B cell (primary cell): Measurements from ENCODE around the gene CEACAM19.

Source experiments
- EZH2 ChIP-seq: IDR thresholded peaks from 2 replicates; pipeline ENCODE4 v1.6.1; 2012; ENCODE audit warnings: borderline replicate concordance, low read depth, mild to moderate bottlenecking, moderate library complexity, low read length; ENCODE audit not compliant: insufficient read depth, poor library complexity, severe bottlenecking
- TF ChIP-seq, protein P1 (sequence below): fragments of 200-600 bp; IDR thresholded peaks from one replicate; pipeline ENCODE4 v1.8.0; 2022; ENCODE audit warnings: antibody characterized with exemption, mild to moderate bottlenecking

DNA sequence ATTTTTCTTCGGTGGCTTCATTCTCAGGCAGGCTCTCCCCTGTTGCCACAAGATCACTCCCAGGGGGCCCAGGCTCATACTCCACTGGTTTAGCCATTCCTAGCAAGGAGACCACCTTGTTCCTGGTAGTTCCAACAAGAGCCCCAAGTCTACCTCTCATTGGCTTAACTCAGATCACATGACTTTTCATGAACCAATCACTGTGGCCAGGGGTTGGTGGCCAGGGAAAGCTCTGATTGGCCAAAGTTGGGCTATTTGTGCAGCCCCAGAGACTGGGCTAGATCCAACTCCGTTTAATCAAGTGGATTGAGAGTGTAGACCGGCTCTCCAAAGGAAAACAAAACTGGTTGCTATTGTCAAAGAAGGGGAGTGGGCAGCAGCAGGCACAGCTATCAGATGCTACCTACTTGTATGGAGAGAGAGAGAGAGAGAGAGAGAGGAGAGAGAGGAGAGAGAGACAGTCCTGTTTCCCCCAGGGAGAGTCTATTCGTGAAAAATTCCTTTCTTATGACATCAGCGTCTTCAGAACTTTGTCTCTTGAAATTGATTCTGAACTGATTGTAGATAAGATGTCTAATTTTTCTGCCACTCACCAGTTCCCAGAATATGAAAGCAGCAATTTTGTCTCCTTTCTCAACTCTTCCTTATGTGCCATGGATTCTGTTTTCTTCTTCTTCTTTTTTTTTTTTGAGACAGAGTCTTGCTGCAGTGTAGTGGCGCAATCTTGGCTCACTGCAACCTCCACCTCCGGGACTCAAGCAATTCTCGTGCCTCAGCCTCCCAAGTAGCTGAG lies 5.9 kb downstream of the CEACAM19 start:
- TF ChIP-seq, protein P1, sequence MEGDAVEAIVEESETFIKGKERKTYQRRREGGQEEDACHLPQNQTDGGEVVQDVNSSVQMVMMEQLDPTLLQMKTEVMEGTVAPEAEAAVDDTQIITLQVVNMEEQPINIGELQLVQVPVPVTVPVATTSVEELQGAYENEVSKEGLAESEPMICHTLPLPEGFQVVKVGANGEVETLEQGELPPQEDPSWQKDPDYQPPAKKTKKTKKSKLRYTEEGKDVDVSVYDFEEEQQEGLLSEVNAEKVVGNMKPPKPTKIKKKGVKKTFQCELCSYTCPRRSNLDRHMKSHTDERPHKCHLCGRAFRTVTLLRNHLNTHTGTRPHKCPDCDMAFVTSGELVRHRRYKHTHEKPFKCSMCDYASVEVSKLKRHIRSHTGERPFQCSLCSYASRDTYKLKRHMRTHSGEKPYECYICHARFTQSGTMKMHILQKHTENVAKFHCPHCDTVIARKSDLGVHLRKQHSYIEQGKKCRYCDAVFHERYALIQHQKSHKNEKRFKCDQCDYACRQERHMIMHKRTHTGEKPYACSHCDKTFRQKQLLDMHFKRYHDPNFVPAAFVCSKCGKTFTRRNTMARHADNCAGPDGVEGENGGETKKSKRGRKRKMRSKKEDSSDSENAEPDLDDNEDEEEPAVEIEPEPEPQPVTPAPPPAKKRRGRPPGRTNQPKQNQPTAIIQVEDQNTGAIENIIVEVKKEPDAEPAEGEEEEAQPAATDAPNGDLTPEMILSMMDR, result no peak
- no peak for TF ChIP-seq EZH2
